Smooth muscle cell of the brain vasculature (primary cell): Measurements from ENCODE around the gene TMEFF2.
A peak's percentile ranks its signal among the peaks of the same experiment; 100 is the strongest.

Source experiments
- DNase-seq: peaks from one replicate; pipeline ENCODE4 v3.0.0-alpha.2; 2012; ENCODE audit warnings: low read depth, low spot score

TMEFF2 gene

DNA sequence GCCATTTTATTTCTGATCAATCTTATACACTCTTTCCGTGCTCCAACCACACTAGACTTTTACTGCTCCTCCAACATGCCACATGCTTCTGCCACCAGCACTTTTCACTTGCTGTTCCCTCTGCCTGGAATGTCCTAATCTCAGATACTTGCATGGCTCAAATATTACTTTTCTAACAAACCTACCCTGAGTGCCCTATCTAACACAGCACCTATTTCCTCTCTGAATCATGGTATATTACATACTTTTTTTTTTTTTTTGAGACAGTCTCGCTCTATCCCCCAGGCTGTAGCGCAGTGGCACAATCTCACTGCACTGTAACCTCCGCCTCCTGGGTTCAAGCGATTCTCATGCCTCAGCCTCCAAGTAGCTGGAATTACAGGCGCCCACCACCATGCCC, 181.5 kb downstream of the TMEFF2 start:
- DNase-seq, result no peak

DNA sequence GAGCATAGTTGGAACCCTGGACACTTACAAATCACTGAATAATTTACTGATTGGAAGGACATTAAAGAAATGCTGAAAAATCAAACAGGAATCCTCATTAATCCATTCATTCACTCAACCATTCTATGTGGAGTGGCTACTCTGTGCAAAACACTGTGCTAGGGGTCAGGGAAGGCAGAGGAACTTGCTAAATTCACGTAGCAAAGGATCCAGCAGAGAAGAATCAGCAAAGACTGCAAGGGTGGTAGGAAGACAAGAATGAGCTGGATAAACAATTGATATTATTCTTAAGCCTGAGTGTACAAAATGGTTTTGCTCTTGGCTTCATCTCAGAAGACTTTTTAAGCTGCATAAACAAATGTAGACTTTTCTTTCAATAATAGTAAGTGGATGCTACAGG, 183.5 kb downstream of the TMEFF2 start:
- peak; percentile 65 for DNase-seq

DNA sequence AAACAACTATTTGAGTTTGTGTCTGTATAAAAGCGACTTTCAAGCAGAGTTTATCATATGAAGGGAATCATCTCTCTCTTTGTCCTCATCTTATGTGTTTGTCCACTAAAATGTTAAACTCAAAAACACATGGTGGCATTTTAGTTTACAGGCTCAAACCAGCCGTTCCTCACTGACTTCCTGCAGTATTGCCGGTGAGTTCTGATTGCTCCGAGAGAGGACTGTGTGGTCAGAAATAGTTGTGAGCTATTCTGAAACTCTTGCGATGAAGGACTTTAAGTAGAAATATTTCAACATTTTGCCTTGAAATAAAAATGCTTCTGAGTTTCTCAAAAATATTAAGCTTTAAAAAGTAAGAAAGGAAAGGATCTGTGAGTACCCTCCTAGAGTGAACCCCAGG, 184.7 kb downstream of the TMEFF2 start:
- DNase-seq, result no peak

DNA sequence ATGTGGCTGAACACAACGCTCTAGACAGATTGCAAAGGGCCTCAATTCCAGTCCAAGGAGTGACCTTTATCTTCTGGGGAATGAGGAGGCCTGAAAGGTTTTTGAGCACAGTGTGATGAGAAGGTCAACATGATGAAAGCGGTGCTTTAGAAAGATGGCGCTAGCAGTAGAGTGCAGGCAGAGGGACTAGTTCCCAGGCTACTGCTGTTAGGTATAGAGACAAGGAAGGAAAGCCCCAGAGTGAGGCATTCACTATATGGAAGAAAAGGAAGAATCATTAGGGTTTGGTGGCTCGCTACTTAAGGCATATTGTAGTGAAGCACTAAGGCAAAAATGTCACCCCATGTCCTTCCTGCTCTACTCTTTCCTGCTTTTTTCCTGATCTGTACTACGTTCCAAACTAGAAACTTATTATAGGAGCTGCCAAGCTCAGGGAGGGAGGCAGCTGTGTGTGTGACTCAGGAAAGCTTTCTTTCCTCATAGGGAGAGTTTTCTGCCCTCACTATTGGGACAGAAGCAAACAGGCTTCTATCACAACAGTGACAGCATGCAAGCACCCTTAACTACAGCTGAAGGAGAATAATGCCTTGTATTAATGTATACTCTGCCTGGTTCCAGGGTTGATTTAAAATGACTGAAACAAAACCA, 187.0 kb downstream of the TMEFF2 start:
- DNase-seq, result no peak

DNA sequence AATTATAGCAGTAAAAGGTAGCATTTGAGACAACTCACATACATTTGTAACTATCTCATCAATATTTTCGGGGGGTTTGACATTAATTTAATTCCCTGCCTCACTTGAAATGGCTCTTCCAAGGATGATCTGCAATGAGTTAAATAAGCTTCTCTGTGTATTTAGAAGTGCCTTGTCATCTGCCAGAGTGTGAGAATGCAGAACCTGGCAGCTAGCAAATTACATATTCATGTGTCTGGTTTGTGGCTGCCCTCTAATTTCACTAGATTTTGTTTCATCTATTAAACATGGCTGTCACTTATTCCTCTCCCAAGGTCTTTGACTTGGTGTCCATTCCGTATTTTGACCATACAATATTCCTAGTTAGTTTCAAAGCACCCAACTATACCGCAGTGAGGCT, 189.5 kb downstream of the TMEFF2 start:
- no peak for DNase-seq

DNA sequence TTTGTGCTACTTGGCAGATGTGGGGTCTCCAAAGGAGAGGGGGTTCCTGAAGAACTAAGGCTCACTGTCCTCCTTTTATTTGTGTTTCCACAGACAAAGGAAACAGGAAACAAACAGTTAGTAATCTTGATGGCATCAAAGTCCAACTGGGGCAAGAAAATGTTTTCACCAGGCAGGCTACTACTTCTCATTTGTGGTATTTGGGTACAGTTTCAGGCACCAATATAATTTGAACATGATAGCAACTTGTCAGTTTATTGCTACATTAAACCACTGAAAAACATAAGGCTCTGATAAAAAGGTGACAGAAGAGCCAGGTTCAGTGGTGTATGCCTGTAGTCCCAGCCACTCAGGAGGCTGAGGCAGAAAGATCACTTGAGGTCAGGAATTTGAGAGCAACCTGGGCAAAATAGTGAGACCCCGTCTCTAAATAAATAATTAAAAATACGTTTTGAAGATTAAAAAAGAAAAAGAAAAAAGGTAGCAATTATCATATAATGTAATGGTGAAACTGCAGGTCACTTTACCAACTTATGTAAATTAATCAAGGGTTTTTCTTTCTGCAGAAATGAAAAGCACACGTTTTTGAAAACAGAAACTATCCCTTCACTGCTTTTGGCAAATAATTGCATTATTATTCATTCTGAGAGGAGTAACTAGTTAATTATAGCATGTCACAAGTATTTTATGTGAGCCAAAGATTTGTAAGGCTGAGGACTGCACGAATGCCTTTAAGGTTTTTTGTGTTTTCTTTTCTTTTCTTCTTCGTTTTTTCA, 190.4 kb downstream of the TMEFF2 start:
- no peak for DNase-seq

DNA sequence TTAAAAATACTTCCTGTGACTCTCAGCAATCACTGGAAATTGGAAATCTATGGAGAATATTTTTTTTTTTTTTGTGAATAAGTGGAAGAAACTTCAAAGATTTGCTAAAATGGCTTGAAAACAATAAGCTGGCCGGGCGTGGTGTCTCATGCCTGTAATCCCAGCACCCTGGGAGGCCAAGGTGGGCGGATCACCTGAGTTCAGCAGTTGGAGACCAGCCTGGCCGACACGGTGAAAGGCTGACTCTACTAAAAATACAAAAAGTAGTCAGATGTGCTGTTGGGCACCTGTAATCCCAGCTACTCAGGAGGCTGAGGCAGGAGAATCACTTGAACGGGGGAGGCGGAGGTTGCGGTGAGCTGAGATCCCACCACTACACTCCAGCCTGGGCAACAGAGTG, 192.3 kb downstream of the TMEFF2 start:
- DNase-seq, result no peak

DNA sequence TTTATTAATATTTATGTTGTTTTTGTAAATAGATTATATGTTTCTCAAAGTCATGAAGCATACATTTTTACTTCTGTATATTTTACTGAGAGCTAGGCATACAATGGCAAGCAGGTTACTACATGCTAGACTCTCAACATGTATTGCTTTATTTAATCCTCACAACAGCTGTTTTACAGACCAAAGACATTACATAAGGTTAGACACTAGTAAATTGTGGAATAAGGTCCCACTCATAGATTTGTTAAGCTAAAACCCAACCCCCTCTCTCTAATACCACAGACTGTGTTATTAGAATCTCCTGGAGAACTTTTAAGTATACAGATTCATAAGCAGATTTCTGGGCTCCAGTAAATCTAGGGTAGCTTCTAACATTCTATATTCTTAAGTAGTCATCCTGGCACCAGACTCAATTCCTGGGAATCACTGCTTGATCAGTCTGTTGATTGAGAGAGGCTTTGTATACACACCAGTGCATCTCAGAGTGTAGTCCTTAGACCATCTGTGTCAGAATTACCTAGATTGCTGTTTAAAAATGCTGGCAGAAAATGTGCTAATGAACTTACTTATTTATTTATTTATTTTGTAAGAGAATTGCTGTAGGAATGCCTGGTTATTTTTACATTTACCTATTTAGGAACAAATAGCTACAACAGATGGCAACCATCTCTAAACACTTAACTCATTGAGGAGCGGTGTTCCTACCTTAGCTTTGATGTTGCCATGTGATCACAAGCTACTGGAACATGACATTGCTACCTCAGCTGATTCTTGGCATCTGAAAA, 194.3 kb downstream of the TMEFF2 start:
- no peak for DNase-seq

DNA sequence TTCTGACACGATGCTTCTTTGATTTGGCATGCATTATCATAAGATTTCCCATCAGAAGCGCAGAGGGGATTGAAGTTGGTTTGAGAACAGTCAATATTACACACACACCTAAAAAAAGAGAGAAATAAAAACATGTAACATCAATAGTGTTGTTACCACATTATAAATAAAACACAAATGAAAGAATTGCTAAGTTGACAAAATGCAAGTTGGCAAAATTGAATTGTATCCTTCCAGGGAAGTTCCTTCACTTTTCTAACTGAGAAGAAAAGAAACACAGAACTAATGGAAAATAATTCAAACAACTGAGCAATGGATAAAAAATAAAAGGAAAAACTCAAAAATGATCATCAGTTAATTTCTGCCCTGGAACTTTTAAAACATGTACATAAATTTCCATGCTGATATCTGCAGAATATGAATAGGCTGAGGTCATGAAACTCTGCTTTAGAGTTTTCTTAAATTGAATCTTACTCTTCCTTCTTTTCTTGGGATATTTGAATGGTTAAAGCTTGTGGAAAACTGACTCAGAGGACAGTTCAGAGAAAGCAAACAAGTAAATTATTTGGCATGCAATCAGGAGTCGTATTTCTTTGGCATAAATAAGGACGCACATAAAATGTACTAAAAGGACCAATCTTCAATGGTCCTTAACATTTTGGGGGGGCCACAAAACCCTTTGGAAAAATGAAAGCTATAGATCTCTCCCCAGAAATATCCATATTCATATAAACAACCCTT, 195.5 kb downstream of the TMEFF2 start:
- no peak for DNase-seq

DNA sequence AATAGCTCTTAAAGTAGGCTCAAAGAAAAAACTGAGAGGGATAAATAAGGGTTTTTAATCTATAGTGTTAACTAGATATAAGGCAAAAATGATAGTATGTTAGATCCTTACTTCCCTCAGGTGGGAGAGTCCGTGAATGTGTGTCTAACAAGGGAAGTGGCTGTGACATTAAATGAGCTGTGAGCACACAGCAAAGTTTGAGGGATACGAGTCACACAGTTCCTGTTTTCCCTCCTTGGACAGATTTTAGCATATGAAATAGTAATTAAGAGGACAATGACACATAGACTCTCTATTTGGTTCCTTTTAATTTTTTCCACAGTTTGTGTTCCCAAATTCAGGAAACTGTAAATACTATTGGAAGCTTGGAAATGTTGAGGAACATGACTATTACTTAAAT, 199.4 kb downstream of the TMEFF2 start:
- DNase-seq, result no peak

DNA sequence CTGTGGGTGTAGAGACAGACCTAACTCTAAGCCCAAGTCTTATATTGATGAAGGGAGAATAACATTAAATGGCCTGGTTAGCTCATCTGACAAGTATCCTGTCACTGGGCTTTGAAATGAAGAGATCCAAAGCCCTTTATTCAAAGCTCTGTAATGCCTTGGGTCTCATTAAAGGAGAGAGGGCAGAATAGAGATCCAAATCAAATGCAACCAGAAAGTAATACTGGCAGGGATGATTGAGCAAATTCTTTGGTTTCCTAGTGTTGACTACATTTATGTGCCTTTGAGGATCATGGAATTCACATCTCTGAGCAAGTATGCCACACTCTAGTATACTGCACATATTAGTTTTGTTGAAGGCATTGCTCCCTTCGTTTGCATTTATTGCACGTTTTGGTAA, 200.0 kb downstream of the TMEFF2 start:
- DNase-seq, result no peak

DNA sequence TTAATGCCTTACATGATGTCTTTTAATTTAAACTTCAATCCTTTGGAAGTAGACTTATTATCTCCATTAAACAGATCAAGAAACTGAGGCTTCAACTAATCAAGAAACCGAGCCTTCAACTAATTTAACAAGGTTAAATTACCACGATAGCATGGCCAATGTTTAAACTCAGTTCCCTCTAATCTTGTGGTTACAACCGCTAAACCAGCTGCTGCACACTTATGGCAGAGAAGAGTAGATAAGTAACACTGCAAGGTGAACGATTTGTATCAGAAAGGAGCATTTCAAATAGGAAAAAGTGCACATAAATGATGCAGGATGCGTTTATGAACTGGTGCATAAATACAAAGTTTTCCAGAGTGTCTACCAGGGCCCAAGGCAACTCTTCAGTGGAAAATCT, 203.3 kb downstream of the TMEFF2 start:
- DNase-seq, result no peak

DNA sequence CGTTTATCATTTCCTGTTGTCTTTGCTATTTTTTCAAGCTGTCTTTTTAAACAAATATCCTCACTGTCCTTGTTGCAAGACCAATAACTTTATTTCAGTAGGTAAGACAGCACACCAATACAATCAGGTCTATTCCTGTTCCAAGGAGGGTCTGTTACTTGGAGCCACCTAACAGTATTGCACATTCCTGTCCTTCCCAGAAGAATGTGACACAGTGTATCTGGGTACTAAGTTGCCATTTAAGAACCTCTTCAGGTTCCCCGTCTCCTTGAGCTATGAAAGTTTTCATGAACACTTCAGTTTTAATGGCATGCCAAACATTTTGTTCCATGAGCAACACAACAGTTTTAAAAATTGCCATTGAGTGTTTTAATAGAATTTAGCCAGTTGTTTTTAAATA, 209.0 kb downstream of the TMEFF2 start:
- DNase-seq, result no peak

DNA sequence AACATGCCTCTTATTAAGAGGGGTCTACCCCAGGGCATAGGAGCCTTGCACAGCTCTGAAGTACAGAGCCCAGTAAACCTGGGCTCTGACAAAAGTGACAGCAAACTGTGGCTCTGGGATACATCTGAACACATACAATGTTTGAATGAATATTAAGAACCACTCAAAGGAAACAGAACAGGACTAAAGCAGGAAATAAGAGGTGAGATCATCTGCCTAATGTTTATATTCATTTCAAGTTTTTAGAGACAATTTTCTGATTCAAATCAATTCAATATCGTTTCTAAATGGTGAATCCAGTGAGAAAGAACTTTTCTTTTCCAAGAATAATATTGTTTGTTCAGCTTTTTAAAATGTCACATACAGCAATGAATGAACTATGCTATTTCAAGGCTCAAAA, 211.1 kb downstream of the TMEFF2 start:
- DNase-seq, result no peak

DNA sequence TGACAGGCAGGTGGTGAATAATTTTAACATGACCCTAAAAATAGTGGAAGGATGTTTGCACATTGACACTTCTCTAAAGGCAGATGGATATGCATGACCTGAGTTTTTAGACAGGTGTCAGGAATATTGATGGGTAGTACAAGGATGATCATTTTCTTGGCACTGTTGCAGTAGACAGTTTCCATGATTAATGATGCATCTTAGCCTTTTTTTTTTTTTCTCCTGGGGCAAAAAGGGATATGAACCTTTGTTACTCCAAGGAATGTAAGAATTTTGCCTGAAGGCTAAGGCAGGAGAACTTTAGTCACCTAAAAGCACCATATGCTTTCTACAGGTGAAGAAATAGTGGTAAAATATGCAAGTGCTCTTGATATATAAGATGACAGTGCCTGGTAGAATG, 211.5 kb downstream of the TMEFF2 start:
- no peak for DNase-seq

DNA sequence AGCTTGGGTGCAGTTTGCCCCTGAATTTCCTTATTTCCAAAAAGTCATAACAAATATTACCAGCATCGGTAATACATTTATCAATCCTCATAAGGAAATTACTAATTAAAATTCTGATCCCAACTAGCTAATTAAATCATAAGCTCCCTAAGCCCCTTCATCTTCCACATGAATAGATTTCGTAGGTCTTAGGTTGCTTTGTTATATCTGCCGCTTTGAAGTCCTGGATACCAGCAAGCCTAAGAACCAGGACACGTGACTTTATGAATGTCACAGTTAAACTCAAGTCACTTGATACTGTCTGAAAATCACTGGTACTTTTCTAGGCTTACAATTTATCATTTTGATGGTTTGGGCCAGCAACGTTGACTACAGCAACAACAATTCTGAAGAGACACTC, 213.0 kb downstream of the TMEFF2 start:
- DNase-seq, result no peak

DNA sequence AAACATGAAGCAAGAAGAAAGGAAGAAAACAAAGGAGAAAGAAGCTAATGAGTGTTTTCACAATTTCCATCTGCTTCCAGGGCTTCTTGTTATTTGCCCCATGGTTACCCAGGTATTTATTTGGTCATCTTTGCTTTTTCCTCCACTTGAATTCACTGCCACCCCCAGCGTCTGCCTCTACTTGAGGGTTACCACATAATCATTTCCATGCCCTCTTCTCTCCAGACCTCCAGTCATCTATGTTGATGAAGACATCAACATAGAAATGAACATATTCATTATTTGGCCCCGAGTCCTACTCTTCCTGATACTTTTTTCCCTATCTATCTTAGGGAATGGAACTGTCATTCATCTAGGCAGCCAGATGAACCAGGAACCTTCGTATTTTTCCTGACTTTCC, 214.2 kb downstream of the TMEFF2 start:
- DNase-seq, result no peak

DNA sequence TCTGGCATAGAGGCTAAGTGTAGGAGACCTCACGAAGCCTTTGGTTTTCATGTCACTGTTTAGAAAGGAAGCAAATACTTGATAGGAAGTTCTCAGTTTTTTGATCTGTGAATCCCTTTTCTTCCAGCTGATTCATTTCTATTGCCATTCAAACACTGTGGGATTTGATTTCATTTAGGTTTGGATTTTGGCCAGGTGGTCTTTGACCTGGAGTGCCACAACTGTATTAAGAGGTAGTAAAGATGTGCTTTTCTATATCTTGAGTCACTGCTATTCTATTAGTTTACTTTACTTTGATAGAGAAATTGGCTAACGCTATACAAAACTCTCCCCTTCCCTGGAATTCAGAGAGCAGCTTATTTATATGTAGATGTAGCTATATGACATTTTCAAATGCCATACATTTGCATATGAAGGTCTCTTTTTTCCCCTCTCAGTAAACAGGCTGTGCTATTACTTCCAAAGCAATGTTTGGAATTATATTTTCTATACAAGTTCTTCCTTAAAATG, 215.5 kb downstream of the TMEFF2 start:
- DNase-seq, result no peak

DNA sequence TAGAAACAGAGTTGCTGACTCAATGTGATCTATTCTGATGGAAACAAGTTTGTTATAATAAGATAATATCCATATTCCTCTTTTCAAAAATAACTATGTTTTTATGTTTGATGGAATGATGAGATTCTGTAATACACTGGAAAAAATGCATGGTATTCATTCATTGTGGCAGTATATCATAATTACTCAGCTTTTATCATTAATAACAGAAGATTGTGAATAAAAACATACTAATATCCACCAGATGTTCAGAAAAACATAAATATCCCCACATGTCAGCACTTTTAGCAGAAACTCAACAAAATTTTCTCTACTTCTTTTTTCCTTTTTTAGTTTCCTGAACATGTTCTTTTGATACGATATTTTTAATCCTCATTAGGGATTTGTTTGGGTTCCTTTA, 217.0 kb downstream of the TMEFF2 start:
- no peak for DNase-seq

DNA sequence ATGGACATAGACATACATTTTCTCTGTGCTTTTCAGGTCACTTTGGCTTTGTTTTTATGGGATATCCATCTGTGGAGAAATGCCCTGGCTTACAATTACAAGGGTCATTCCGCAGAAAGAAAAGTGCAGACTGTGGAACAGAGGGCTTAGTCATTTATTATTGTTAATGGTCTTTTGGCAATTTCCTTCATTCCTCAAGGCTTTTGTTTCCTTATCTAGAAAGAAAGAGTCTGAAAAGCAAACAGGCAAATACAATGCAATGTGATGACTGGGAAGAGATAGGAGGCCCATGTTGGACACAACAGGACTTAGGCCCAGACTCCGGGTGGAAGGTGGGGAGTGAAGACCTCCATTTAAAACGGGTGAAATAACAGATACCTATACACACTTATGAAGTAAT, 218.3 kb downstream of the TMEFF2 start:
- peak; percentile 54 for DNase-seq

DNA sequence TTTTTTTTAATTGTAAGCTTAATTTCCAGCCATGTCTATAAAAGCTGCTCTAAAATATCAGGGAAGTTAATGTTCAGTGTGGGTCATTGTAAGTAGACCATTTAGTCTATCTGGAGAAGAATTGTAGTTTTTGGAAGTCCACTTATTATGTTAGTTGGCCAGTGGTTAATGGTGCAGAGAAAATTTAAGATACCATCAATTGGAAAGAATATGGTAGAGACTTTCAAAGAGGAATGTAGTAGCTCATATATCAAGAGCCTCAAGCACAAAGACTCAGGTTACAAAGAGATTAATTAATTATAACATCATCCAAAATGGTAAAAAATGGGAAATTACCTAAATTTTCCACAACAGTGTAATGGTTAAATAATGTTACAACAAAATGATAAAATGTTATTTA, 220.1 kb downstream of the TMEFF2 start:
- DNase-seq, result no peak

DNA sequence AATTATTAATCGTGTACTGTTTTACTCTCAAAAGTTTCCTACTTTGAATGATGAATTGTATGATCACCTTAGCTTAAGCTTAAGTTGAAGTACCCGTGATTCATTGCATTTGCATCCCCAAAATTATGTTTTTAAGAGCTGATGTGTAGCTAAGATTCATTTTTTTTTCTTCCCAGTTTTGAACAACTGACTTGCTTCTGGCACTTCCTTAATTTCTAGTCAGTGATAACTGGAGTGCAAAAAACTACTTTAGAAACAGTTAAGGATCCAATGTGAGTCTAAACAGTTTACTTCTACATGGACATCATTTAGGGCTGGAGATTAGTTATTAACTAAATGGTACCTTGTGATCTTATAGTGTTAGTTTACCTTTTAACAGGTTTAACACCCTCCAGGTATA, 223.9 kb downstream of the TMEFF2 start:
- no peak for DNase-seq
